Measurements from ENCODE around the gene TNFRSF8.

The TNFRSF8 gene

DNA sequence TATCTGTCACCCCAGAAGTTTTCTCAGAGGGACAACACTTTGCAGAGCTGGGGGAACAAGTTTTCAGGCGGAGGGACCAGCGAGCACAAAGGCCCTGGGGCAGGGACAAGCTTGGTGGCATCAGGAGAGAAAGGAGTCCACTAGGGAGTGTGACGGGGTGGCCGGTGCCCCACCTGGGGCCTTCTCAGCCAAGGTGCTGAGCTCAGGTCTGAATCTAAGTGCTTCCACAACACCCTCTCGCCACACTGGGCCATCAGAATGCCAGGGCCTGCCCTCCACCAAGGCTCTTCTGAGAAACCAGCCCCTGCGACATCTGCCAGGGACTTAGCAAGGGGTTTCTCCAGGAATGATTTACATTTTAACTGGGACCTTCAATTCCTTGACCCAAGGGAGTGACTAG, 7.8 kb upstream of the TNFRSF8 start:
- H3K4me3 ChIP-seq (ENCODE audit: control insufficient read depth, low read depth, low read length) = no peak overlapping the region
- TF ChIP-seq, protein P1, sequence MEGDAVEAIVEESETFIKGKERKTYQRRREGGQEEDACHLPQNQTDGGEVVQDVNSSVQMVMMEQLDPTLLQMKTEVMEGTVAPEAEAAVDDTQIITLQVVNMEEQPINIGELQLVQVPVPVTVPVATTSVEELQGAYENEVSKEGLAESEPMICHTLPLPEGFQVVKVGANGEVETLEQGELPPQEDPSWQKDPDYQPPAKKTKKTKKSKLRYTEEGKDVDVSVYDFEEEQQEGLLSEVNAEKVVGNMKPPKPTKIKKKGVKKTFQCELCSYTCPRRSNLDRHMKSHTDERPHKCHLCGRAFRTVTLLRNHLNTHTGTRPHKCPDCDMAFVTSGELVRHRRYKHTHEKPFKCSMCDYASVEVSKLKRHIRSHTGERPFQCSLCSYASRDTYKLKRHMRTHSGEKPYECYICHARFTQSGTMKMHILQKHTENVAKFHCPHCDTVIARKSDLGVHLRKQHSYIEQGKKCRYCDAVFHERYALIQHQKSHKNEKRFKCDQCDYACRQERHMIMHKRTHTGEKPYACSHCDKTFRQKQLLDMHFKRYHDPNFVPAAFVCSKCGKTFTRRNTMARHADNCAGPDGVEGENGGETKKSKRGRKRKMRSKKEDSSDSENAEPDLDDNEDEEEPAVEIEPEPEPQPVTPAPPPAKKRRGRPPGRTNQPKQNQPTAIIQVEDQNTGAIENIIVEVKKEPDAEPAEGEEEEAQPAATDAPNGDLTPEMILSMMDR (IDR thresholded peaks at IDR 0.05; ENCODE audit: control insufficient read depth, insufficient read depth, low read depth, low read length, missing control alignments) = no peak
- DNase-seq (ENCODE audit: low read depth) = no peak

DNA sequence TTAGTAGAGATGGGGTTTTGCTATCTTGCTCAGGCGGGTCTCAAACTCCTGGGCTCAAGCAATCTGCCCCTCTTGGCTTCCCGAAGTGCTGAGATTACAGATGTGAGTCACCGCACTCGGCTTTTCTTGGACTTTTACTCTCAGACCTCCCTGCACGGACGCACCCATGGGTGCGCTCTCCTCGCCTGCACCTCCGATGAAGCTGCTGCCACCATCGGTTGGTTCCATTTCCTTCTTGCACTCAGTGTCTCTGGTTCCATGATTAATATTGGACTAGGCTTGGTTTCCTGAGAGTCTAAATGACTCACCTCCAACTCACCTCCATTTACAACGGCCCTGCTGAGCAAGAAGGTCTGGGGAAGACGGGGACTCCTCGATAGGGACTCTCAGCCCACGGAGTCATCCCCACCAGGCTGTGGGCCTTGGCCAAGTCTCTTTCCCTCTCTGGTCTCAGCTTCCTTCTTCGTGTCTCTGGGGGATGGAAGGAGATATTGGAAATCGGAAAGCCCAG, 6.7 kb upstream of the TNFRSF8 start:
- TF ChIP-seq, protein P1 (IDR thresholded peaks at IDR 0.05; ENCODE audit: control insufficient read depth, insufficient read depth, low read depth, low read length, missing control alignments) = no peak
- no peak for DNase-seq (ENCODE audit: low read depth)
- no peak overlapping the region for H3K4me3 ChIP-seq (ENCODE audit: control insufficient read depth, low read depth, low read length)

DNA sequence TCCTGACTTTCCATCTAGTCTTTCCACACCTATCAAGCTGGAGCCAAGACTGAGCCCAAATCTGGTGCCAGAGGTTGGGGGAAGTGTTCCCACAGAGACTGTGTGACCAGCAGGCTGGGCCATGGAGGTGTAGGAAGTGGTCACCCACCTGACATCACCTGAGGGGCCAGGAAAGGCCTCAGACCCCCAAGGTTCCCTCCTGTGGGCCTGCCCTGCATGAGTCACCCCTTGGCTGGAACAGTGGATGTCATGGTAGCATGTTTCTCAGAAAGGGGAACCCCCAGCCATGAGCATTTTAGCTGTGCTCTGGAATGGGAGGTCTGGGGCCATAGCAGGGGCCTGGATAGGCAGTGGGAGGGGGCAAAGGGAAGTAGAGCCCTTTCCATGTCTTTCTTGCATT, 5.7 kb upstream of the TNFRSF8 start:
- DNase-seq (ENCODE audit: low read depth) = no peak
- TF ChIP-seq, protein P1 (IDR thresholded peaks at IDR 0.05; ENCODE audit: control insufficient read depth, insufficient read depth, low read depth, low read length, missing control alignments) = no peak
- H3K4me3 ChIP-seq (ENCODE audit: control insufficient read depth, low read depth, low read length) = no peak overlapping the region

DNA sequence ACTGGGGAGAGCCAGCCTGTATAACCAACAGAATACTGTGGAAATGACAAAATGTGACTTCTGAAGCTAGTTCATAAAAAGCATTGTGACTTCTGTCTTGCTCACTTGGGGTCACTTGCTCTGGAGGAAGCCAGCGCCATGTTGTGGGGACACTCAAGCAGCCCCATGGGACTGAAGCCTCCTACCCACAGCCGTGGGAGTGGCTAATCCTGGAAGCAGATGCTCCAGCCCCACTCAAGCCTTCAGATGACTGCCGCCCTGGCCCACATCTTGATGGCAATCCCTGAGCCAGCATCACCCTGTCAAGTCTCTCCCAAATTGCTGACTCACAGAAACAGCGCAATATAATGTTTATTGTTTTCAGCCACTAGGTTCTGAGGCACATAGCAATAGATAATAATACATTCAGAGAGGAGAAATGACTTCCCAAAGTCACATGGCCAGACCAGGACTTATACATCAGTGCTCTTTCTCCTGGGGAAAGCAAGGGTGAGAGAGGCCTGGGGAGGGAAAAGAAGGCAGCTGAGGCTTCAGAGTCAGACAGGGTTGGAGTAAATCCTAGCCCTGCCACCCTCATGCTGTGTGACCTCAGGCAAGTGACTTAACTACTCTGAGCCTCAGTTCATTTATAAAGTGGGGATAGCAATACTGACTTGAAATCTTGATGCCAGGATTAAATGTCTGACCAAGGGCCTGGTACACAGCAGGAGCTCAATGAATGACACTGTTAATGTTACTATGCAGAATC, 5.0 kb upstream of the TNFRSF8 start:
- no peak overlapping the region for H3K4me3 ChIP-seq (ENCODE audit: control insufficient read depth, low read depth, low read length)
- TF ChIP-seq, protein P1 (IDR thresholded peaks at IDR 0.05; ENCODE audit: control insufficient read depth, insufficient read depth, low read depth, low read length, missing control alignments) = no peak
- DNase-seq (ENCODE audit: low read depth) = no peak

DNA sequence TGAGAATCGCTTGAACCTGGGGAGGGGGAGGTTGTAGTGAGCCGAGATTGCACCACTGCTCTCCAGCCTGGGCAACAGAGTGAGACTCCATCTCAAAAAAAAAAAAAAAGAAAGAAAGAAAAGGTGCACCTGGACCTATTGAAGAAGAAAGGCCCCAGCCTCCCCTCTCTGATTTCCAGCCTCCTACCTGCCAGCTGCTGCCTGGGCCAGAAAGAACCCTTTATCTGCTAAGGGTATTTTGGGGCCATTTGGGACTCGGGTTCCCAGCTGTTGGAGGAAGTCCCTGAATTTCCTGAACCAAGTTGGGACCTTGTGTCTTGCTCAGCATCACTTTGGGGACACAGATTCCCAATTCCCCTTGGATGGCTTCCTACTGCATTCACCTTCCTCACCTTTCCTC, 3.9 kb upstream of the TNFRSF8 start:
- H3K4me3 ChIP-seq (ENCODE audit: control insufficient read depth, low read depth, low read length) = no peak overlapping the region

DNA sequence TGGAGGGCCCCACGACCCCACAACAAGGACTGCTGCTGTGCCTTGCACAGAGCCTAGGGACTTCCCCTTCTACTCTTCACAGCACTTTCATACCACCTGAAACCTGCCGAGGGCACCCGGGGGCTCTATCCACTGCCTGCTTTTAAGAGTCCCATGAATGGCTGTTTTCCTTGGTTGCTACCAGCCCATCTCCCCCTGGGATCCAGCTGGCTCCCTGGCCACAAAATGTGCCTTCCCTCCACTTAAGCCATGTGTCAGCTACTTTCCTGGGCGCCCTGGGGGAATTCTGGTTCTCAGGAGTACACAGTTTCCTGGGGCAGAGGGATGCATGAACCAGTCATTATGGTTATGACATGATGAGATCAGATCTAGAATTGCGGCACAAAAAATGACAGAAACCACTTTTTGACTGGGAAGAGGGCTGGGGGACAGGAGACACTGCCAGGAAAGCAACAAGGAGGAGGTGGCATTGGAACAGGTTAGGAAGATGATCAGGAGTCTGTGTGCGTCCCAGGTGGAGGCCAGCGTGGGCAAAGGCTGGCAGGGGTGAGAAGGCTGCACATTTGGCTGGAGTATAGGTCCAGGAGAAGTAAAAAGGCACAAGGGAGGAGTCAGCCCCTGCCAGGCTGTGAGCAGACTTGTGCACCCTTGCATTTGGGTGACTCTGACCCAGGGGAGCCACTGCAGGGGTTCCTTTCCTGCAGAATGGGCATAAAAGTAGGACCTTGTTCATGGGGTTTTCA, 3.2 kb upstream of the TNFRSF8 start:
- TF ChIP-seq, protein P1 (IDR thresholded peaks at IDR 0.05; ENCODE audit: control insufficient read depth, insufficient read depth, low read depth, low read length, missing control alignments) = no peak
- no peak for DNase-seq (ENCODE audit: low read depth)
- no peak overlapping the region for H3K4me3 ChIP-seq (ENCODE audit: control insufficient read depth, low read depth, low read length)

More for the DNA sequence above, 3.9 kb upstream of the TNFRSF8 start:
- no peak for DNase-seq (ENCODE audit: low read depth)
- TF ChIP-seq, protein P1 (IDR thresholded peaks at IDR 0.05; ENCODE audit: control insufficient read depth, insufficient read depth, low read depth, low read length, missing control alignments) = no peak

All from AG09309 (cell line).